Keratinocyte (primary cell): Measurements from ENCODE around the gene CRTC3. TPM values are rescaled to one million over a fixed set of nuclear protein-coding genes. Genes with fewer than 3 reads are reported as not detected.

Experiments used
- DNase-seq: peaks from one replicate; pipeline ENCODE4 v3.0.0-alpha.2; 2011; ENCODE audit warnings: low read depth, missing footprints, low spot score
- FAIRE-seq: peaks from 2 replicates; lab custom pipeline; 2011; peaks lifted over from hg19 to GRCh38; lab: Jason Lieb, UNC
- H2AFZ ChIP-seq: 2 replicates; pipeline ENCODE4 v1.6.0; 2012; ENCODE audit warnings: low read length, control low read depth, inconsistent platforms; ENCODE audit not compliant: control insufficient read depth
- H3K27ac ChIP-seq: 2 replicates; pipeline ENCODE4 v1.5.1; 2011; ENCODE audit warnings: low read length; ENCODE audit not compliant: control insufficient read depth, insufficient read depth
- H3K27me3 ChIP-seq: 3 replicates; pipeline ENCODE4 v1.6.0; 2011; ENCODE audit warnings: low read length; ENCODE audit not compliant: control insufficient read depth, insufficient read depth; ENCODE audit errors: extremely low read depth
- H3K36me3 ChIP-seq, 2 experiments: 2 replicates in 1 of 2; 3 replicates in 1 of 2; pipeline ENCODE4 v1.5.1; 2011; ENCODE audit warnings: low read length in 2 of 2, mild to moderate bottlenecking in 1 of 2; ENCODE audit not compliant: control insufficient read depth in 2 of 2, insufficient read depth in 2 of 2; ENCODE audit errors: extremely low read depth in 1 of 2
- H3K4me1 ChIP-seq: 3 replicates; pipeline ENCODE4 v1.5.1; 2011; ENCODE audit warnings: low read length; ENCODE audit not compliant: control insufficient read depth, insufficient read depth; ENCODE audit errors: extremely low read depth
- H3K4me2 ChIP-seq: 3 replicates; pipeline ENCODE4 v1.6.0; 2011; ENCODE audit warnings: low read depth, low read length; ENCODE audit not compliant: control insufficient read depth, insufficient read depth; ENCODE audit errors: extremely low read depth
- H3K4me3 ChIP-seq, 3 experiments: fragments of 200-600 bp in 1 of 3; sonication (generic) in 1 of 3; 2 replicates in 2 of 3; 3 replicates in 1 of 3; pipeline ENCODE4 v1.5.1; 2011 to 2016; ENCODE audit warnings: low read length in 3 of 3, mild to moderate bottlenecking in 3 of 3, control low read depth in 2 of 3, inconsistent platforms in 1 of 3, low read depth in 1 of 3, mixed read lengths in 1 of 3, mixed run types in 1 of 3, moderate library complexity in 1 of 3; ENCODE audit not compliant: control insufficient read depth in 2 of 3, insufficient read depth in 2 of 3; ENCODE audit errors: extremely low read depth in 1 of 3
- H3K79me2 ChIP-seq: 2 replicates; pipeline ENCODE4 v1.6.0; 2012; ENCODE audit warnings: low read length; ENCODE audit not compliant: control insufficient read depth, insufficient read depth
- H3K9ac ChIP-seq: 3 replicates; pipeline ENCODE4 v1.6.0; 2011; ENCODE audit warnings: low read length; ENCODE audit not compliant: control insufficient read depth, insufficient read depth; ENCODE audit errors: extremely low read depth
- H3K9me1 ChIP-seq: 3 replicates; pipeline ENCODE4 v1.6.0; 2011; ENCODE audit warnings: low read length; ENCODE audit not compliant: control insufficient read depth, insufficient read depth; ENCODE audit errors: extremely low read depth
- H3K9me3 ChIP-seq: 2 replicates; pipeline ENCODE4 v1.5.1; 2012; ENCODE audit warnings: low read depth, low read length; ENCODE audit not compliant: control insufficient read depth
- H4K20me1 ChIP-seq: 3 replicates; pipeline ENCODE4 v1.6.0; 2011; ENCODE audit warnings: low read length; ENCODE audit not compliant: control insufficient read depth, insufficient read depth; ENCODE audit errors: extremely low read depth
- EZH2 ChIP-seq: IDR thresholded peaks from one replicate; pipeline ENCODE4 v1.6.1; 2012; ENCODE audit warnings: inconsistent platforms, mild to moderate bottlenecking, low read length, moderate library complexity
- dilution Hi-C: fragments of 300-500 bp; cut with MboI; formaldehyde crosslinking; loops from one replicate; pipeline ENCODE4 v1.7.0; 2020; ENCODE audit warnings: low sequenced_read_pairs; ENCODE audit not compliant: extremely low pct_ligation_motif_present
- polyA plus RNA-seq, 5 experiments: library from polyadenylated mRNA; depleted of rRNA in 3 of 5; stranded (reverse) in 3 of 5; stranded (forward) in 1 of 5; unstranded in 1 of 5; fragments of >200 nt; gene quantifications; 1 replicate in 1 of 5; 2 replicates in 3 of 5; 3 replicates in 1 of 5; pipeline versions ENCODE4 v1.2.1 to v1.2.3, GENCODE V29; 2011 to 2012; ENCODE audit warnings: missing spikeins in 2 of 5, low read depth in 1 of 5, low replicate concordance in 1 of 5
- TF ChIP-seq, protein P1 (sequence below), 3 experiments: IDR thresholded peaks in 1 of 3; conservative IDR thresholded peaks in 1 of 3; optimal IDR thresholded peaks in 1 of 3; 2 replicates in 2 of 3; 3 replicates in 1 of 3; pipeline versions ENCODE3 to v1.5.1; 2011; ENCODE audit warnings: low read length in 3 of 3, mild to moderate bottlenecking in 3 of 3, moderate library complexity in 2 of 3, control low read depth in 1 of 3, inconsistent platforms in 1 of 3; ENCODE audit not compliant: insufficient read depth in 2 of 3; ENCODE audit errors: extremely low read depth in 1 of 3

CRTC3 gene
- polyA plus RNA-seq, 1 donor (not counting 4 experiments of a cell fraction or from before 2014, with no cell fraction given), result 11.9 TPM

DNA sequence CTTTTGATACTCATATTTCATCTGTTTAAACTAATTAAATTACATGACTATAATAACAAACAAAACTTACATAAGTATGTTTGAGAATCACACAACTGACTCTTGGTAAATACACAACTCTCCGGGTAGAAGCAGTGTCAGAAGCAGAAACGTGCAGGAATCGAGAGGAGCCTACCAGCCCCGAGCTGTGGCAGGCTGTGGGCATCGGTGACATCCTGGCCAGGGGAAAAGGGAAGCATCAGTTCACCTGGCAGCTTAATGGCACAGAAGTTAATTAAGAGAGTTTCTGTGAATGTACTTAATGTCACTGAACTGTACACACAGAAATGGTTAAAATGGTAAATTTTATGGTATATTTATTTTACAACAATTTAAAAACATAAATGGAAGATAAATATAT lies 90.2 kb downstream of the CRTC3 start:
- Histone ChIP-seq H4K20me1 (no peaks in the 10 kb centered on the region), H3K4me3 (no peak overlapping the region), H3K36me3 (peaks cover 10 to 11% of the 10 kb centered on the region in 2 experiments), H3K4me2 (no peak overlapping the region), H3K9ac (no peak overlapping the region), H3K79me2 (no peaks in the 10 kb centered on the region), H3K9me1 (peaks cover 2% of the 10 kb centered on the region), H3K27me3 (no peaks in the 10 kb centered on the region), H3K9me3 (no peaks in the 10 kb centered on the region), H2AFZ (no peak overlapping the region), H3K27ac (no peak overlapping the region), H3K4me1 (no peaks in the 10 kb centered on the region)
- FAIRE-seq (no peak), DNase-seq (no peak)
- no peak for TF ChIP-seq EZH2
- TF ChIP-seq, protein P1, sequence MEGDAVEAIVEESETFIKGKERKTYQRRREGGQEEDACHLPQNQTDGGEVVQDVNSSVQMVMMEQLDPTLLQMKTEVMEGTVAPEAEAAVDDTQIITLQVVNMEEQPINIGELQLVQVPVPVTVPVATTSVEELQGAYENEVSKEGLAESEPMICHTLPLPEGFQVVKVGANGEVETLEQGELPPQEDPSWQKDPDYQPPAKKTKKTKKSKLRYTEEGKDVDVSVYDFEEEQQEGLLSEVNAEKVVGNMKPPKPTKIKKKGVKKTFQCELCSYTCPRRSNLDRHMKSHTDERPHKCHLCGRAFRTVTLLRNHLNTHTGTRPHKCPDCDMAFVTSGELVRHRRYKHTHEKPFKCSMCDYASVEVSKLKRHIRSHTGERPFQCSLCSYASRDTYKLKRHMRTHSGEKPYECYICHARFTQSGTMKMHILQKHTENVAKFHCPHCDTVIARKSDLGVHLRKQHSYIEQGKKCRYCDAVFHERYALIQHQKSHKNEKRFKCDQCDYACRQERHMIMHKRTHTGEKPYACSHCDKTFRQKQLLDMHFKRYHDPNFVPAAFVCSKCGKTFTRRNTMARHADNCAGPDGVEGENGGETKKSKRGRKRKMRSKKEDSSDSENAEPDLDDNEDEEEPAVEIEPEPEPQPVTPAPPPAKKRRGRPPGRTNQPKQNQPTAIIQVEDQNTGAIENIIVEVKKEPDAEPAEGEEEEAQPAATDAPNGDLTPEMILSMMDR (optimal IDR thresholded peaks at IDR 0.05 in 1 of 3, IDR thresholded peaks at IDR 0.05 in 1 of 3, conservative IDR thresholded peaks at IDR 0.05 in 1 of 3; ENCODE audit: extremely low read depth in 1 of 3, insufficient read depth in 2 of 3, low read length in 3 of 3), result no peak
- dilution Hi-C loops, result no loop called here

- H3K27ac ChIP-seq, result no peak overlapping the region
- DNase-seq (no peak), FAIRE-seq (no peak)
- no peak overlapping the region for H2AFZ ChIP-seq
- H3K27me3 ChIP-seq, result no peaks in the 10 kb centered on the region
- TF ChIP-seq, protein P1 (optimal IDR thresholded peaks at IDR 0.05 in 1 of 3, IDR thresholded peaks at IDR 0.05 in 1 of 3, conservative IDR thresholded peaks at IDR 0.05 in 1 of 3; ENCODE audit: extremely low read depth in 1 of 3, insufficient read depth in 2 of 3, low read length in 3 of 3), result no peak
- no peak for TF ChIP-seq EZH2
- no peak overlapping the region for H3K4me3 ChIP-seq
- H4K20me1 ChIP-seq, result no peaks in the 10 kb centered on the region
- dilution Hi-C loops, result no loop called here
- peaks cover 2% of the 10 kb centered on the region for H3K9me1 ChIP-seq
- H3K4me2 ChIP-seq, result no peak overlapping the region
- H3K4me1 ChIP-seq, result no peaks in the 10 kb centered on the region
- peaks cover 11 to 12% of the 10 kb centered on the region in 2 experiments for H3K36me3 ChIP-seq
- no peak overlapping the region for H3K9ac ChIP-seq
- no peaks in the 10 kb centered on the region for H3K9me3 ChIP-seq
- H3K79me2 ChIP-seq, result no peaks in the 10 kb centered on the region
These were observed 90.8 kb downstream of the CRTC3 start for GRCh38 chr15:90620379-90621067.
